ENCODE results near the gene RPL18A.

GRCh38 chr19:17824339-17824738, 35.4 kb upstream of the RPL18A start:
- TF ChIP-seq GATA3 (IDR thresholded peaks at IDR 0.05; ENCODE audit: low read depth, low read length) (no peak), GATA2 (IDR thresholded peaks at IDR 0.05; ENCODE audit: low read depth, low read length) (no peak)

All from SH-SY5Y (cell line).